NCI-H226 (cell line): ENCODE measurements around the gene COBLL1.
"Not testable (repeated sequence)": the region's sequence is repeated elsewhere in the genome, so short reads cannot be mapped to it uniquely, and the experiment has no call there.

ENCODE experiments used
- DNase-seq: peaks from one replicate; pipeline ENCODE4 v3.0.0-alpha.2; 2015

Gene COBLL1

GRCh38 chr2:164841719-164842623, at the start of gene COBLL1:
Gene COBLL1 (minus strand): TSS chr2:164841823. CDS start chr2:164841196, 627 bp downstream.
- DNase-seq = peak; percentile 78

- no peak for DNase-seq
Observed at GRCh38 chr2:164890544-164890943, 48.9 kb upstream of the COBLL1 start.

- no peak for DNase-seq
Observed at GRCh38 chr2:164888592-164888991, 47.0 kb upstream of the COBLL1 start.

- DNase-seq = no peak
Observed at GRCh38 chr2:164887434-164888144, 46.0 kb upstream of the COBLL1 start.

- no peak for DNase-seq
Observed at GRCh38 chr2:164882276-164882675, 40.7 kb upstream of the COBLL1 start.

GRCh38 chr2:164881524-164881923, 39.9 kb upstream of the COBLL1 start:
- no peak for DNase-seq

GRCh38 chr2:164879901-164880535, 38.4 kb upstream of the COBLL1 start:
- DNase-seq = no peak

- no peak for DNase-seq
Observed at GRCh38 chr2:164877927-164878326, 36.3 kb upstream of the COBLL1 start.

GRCh38 chr2:164877169-164877568, 35.5 kb upstream of the COBLL1 start:
- DNase-seq = no peak

GRCh38 chr2:164875334-164876205, 33.9 kb upstream of the COBLL1 start:
- no peak for DNase-seq

- DNase-seq = no peak
Observed at GRCh38 chr2:164873210-164873908, 31.7 kb upstream of the COBLL1 start.

- DNase-seq = no peak
Observed at GRCh38 chr2:164871404-164871803, 29.8 kb upstream of the COBLL1 start.

GRCh38 chr2:164869420-164869772, 27.8 kb upstream of the COBLL1 start:
- DNase-seq = no peak

- DNase-seq = no peak
Observed at GRCh38 chr2:164868563-164869419, 27.2 kb upstream of the COBLL1 start.

- no peak for DNase-seq
Observed at GRCh38 chr2:164867779-164868397, 26.3 kb upstream of the COBLL1 start.

- DNase-seq = not testable (repeated sequence)
Observed at GRCh38 chr2:164866381-164866780, 24.8 kb upstream of the COBLL1 start.

- no peak for DNase-seq
Observed at GRCh38 chr2:164860694-164861042, 19.0 kb upstream of the COBLL1 start.

- DNase-seq = not testable (repeated sequence)
Observed at GRCh38 chr2:164859906-164860693, 18.5 kb upstream of the COBLL1 start.

- peak; percentile 21 for DNase-seq
Observed at GRCh38 chr2:164859251-164859818, 17.7 kb upstream of the COBLL1 start.
